Measurements from ENCODE around the gene RGSL1. TPM values are rescaled to one million over a fixed set of nuclear protein-coding genes. Genes with fewer than 3 reads are reported as not detected.

The RGSL1 gene
- total RNA-seq, 1 donor from 2014 or later: not detected

GRCh38 chr1:182460550-182460951, 10.6 kb downstream of the RGSL1 start:
- H3K4me1 Mint-ChIP-seq: no peaks in the 10 kb centered on the region
- H3K4me3 Mint-ChIP-seq: no peak overlapping the region
- DNase-seq (ENCODE audit: low read depth, low spot score): no peak
- peaks cover 2% of the 10 kb centered on the region for H3K27me3 Mint-ChIP-seq (ENCODE audit: low read depth)
- no peak overlapping the region for H3K27ac Mint-ChIP-seq (ENCODE audit: unreplicated experiment)
- peaks cover 8% of the 10 kb centered on the region for H3K36me3 Mint-ChIP-seq (ENCODE audit: low read depth)
- TF ChIP-seq, protein P1, sequence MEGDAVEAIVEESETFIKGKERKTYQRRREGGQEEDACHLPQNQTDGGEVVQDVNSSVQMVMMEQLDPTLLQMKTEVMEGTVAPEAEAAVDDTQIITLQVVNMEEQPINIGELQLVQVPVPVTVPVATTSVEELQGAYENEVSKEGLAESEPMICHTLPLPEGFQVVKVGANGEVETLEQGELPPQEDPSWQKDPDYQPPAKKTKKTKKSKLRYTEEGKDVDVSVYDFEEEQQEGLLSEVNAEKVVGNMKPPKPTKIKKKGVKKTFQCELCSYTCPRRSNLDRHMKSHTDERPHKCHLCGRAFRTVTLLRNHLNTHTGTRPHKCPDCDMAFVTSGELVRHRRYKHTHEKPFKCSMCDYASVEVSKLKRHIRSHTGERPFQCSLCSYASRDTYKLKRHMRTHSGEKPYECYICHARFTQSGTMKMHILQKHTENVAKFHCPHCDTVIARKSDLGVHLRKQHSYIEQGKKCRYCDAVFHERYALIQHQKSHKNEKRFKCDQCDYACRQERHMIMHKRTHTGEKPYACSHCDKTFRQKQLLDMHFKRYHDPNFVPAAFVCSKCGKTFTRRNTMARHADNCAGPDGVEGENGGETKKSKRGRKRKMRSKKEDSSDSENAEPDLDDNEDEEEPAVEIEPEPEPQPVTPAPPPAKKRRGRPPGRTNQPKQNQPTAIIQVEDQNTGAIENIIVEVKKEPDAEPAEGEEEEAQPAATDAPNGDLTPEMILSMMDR (conservative IDR thresholded peaks at IDR 0.05): no peak
- H3K9me3 Mint-ChIP-seq: peaks cover 4% of the 10 kb centered on the region

DNA sequence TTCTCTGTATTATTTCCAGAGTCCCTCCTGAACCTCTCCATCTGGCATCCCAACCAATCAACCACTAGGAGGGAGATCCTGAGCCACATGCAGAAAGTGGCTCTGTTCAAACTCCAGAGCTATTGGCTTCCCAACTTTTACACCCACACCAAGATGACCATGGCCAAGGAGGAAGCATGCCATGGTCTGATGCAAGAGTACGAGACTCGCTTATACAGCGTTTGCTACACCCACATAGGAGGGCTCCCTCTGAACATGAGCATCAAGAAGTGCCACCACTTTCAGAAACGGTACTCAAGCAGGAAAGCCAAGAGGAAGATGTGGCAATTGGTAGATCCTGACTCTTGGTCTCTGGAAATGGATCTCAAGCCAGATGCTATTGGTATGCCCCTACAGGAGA, 23.6 kb downstream of the RGSL1 start:
- peaks cover 15% of the 10 kb centered on the region for H3K27me3 Mint-ChIP-seq (ENCODE audit: low read depth)
- no peaks in the 10 kb centered on the region for H3K36me3 Mint-ChIP-seq (ENCODE audit: low read depth)
- DNase-seq (ENCODE audit: low read depth, low spot score): no peak
- peaks cover 15% of the 10 kb centered on the region for H3K9me3 Mint-ChIP-seq
- no peak overlapping the region for H3K27ac Mint-ChIP-seq (ENCODE audit: unreplicated experiment)
- TF ChIP-seq, protein P1 (conservative IDR thresholded peaks at IDR 0.05): no peak
- H3K4me3 Mint-ChIP-seq: no peak overlapping the region
- H3K4me1 Mint-ChIP-seq: no peaks in the 10 kb centered on the region

DNA sequence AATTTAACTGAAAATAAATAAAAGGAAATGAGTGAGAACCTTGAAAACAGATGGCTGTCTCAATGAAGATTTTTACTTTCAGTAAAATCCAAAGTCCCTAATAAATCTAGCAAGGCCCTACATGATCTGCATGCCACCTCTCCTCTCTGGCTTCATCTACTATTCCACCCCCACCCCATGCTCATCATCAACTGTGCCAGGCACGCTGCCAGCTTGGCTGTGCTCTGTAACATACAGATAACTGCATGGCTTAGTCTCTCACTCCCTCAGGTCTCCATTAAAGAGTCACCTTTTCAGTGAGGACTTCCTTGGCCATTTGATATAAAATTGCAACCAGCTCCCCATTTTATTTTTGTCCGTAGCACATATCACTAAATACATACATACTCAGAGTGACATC, 26.7 kb downstream of the RGSL1 start:
- Mint-ChIP-seq H3K4me3 (no peak overlapping the region), H3K4me1 (no peaks in the 10 kb centered on the region), H3K9me3 (peaks cover 15% of the 10 kb centered on the region), H3K36me3 (ENCODE audit: low read depth) (no peaks in the 10 kb centered on the region), H3K27ac (ENCODE audit: unreplicated experiment) (no peak overlapping the region), H3K27me3 (ENCODE audit: low read depth) (peaks cover 11% of the 10 kb centered on the region)
- TF ChIP-seq, protein P1 (conservative IDR thresholded peaks at IDR 0.05): no peak
- DNase-seq (ENCODE audit: low read depth, low spot score): no peak

GRCh38 chr1:182478238-182478637, 28.3 kb downstream of the RGSL1 start:
- H3K27me3 Mint-ChIP-seq (ENCODE audit: low read depth): peaks cover 11% of the 10 kb centered on the region
- TF ChIP-seq, protein P1 (conservative IDR thresholded peaks at IDR 0.05): no peak
- H3K27ac Mint-ChIP-seq (ENCODE audit: unreplicated experiment): no peak overlapping the region
- no peak for DNase-seq (ENCODE audit: low read depth, low spot score)
- H3K4me3 Mint-ChIP-seq: no peak overlapping the region
- H3K4me1 Mint-ChIP-seq: no peaks in the 10 kb centered on the region
- peaks cover 15% of the 10 kb centered on the region for H3K9me3 Mint-ChIP-seq
- H3K36me3 Mint-ChIP-seq (ENCODE audit: low read depth): no peaks in the 10 kb centered on the region

- Mint-ChIP-seq H3K36me3 (ENCODE audit: low read depth) (no peaks in the 10 kb centered on the region), H3K9me3 (peaks cover under 1% of the 10 kb centered on the region), H3K27ac (ENCODE audit: unreplicated experiment) (no peak overlapping the region), H3K27me3 (ENCODE audit: low read depth) (no peaks in the 10 kb centered on the region), H3K4me1 (no peaks in the 10 kb centered on the region), H3K4me3 (no peak overlapping the region)
- DNase-seq (ENCODE audit: low read depth, low spot score): no peak
- TF ChIP-seq, protein P1 (conservative IDR thresholded peaks at IDR 0.05): no peak
These were observed 34.1 kb downstream of the RGSL1 start for GRCh38 chr1:182484067-182484466.

All from neural crest cell (in vitro differentiated cells).